ENCODE results near the gene CNOT11. TPM values are rescaled to one million over a fixed set of nuclear protein-coding genes. Genes with fewer than 3 reads are reported as not detected.

The CNOT11 gene
- total RNA-seq, 2 donors from 2014 or later, result 27.8 to 34.2 TPM

DNA sequence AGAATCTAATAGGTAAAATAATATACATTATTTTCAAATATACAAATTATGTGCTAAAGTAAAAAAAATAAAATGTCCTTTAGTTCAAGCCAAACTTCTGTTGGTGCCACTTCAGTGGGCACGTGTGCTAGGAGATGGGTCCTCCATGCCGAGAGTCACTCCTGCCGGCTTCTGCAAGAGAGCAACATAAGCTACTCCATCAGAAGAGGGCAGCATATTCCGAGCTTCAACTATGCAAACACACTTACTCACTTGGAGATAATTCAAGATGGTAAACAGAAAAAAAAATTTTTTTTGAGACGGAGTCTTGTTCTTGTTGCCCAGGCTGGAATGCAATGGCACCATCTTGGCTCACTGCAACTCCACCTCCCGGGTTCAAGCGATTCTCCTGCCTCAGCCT, 24.4 kb downstream of the CNOT11 start:
- Histone ChIP-seq H3K4me3 (no peak overlapping the region), H3K27ac (no peak overlapping the region), H3K9me3 (no peaks in the 10 kb centered on the region), H3K27me3 (replicated peaks; ENCODE audit: insufficient read depth) (no peaks in the 10 kb centered on the region), H3K36me3 (peaks cover 30% of the 10 kb centered on the region), H3K4me1 (ENCODE audit: control insufficient read depth in 1 of 2, low read depth in 2 of 2) (peaks cover 0 to 3% of the 10 kb centered on the region in 2 donors)
- DNase-seq (ENCODE audit: low spot score) (no peak), ATAC-seq (ENCODE audit: insufficient number of reproducible peaks, low FRiP score, low read depth) (no peak)
- TF ChIP-seq CTCF (IDR thresholded peaks at IDR 0.05), result no peak

DNA sequence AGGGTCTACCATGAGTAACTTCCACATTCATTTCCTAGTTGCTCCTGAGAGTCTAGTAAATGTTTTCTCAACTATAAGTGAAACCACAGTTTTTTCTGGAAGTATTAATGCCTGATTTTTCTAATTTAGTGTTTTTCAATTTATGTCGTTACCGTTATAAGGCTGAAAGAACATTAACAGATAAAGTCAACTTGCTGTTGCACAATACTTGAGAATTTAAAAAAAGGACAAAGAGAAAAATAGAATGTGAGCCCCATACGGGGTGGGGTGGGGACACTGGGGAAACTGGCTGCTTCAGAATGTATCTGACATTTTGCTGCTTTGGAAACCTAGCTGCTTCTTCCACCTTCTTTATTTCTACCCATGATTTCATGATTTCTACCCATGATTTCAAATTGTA, 26.2 kb downstream of the CNOT11 start:
- DNase-seq (ENCODE audit: low spot score), result no peak
- no peak overlapping the region for H3K4me3 ChIP-seq
- TF ChIP-seq CTCF (IDR thresholded peaks at IDR 0.05), result no peak
- H3K36me3 ChIP-seq, result peaks cover 35% of the 10 kb centered on the region
- H3K27me3 ChIP-seq (replicated peaks; ENCODE audit: insufficient read depth), result no peaks in the 10 kb centered on the region
- peaks cover 0 to 3% of the 10 kb centered on the region in 2 donors for H3K4me1 ChIP-seq (ENCODE audit: control insufficient read depth in 1 of 2, low read depth in 2 of 2)
- no peak for ATAC-seq (ENCODE audit: insufficient number of reproducible peaks, low FRiP score, low read depth)
- no peak overlapping the region for H3K27ac ChIP-seq
- no peaks in the 10 kb centered on the region for H3K9me3 ChIP-seq

- no peak for TF ChIP-seq CTCF (IDR thresholded peaks at IDR 0.05)
- ATAC-seq (ENCODE audit: insufficient number of reproducible peaks, low FRiP score, low read depth) (no peak), DNase-seq (ENCODE audit: low spot score) (no peak)
- H3K4me3 ChIP-seq, result no peak overlapping the region
- H3K36me3 ChIP-seq, result peaks cover 43% of the 10 kb centered on the region
- no peaks in the 10 kb centered on the region for H3K27me3 ChIP-seq (replicated peaks; ENCODE audit: insufficient read depth)
- H3K9me3 ChIP-seq, result no peaks in the 10 kb centered on the region
- no peak overlapping the region for H3K27ac ChIP-seq
- H3K4me1 ChIP-seq (ENCODE audit: control insufficient read depth in 1 of 2, low read depth in 2 of 2), result peaks cover 0 to 3% of the 10 kb centered on the region in 2 donors
These were observed 28.8 kb downstream of the CNOT11 start for GRCh38 chr2:101281482-101281881.

- Histone ChIP-seq H3K27me3 (replicated peaks; ENCODE audit: insufficient read depth) (no peaks in the 10 kb centered on the region), H3K9me3 (no peaks in the 10 kb centered on the region), H3K27ac (no peak overlapping the region), H3K4me3 (no peak overlapping the region), H3K36me3 (peaks cover 51% of the 10 kb centered on the region), H3K4me1 (ENCODE audit: control insufficient read depth in 1 of 2, low read depth in 2 of 2) (peaks cover 0 to 3% of the 10 kb centered on the region in 2 donors)
- ATAC-seq (ENCODE audit: insufficient number of reproducible peaks, low FRiP score, low read depth) (no peak), DNase-seq (ENCODE audit: low spot score) (no peak)
- no peak for TF ChIP-seq CTCF (IDR thresholded peaks at IDR 0.05)
These were observed 30.3 kb downstream of the CNOT11 start for GRCh38 chr2:101282980-101283379.

GRCh38 chr2:101286684-101287083, 34.0 kb downstream of the CNOT11 start:
- H3K4me3 ChIP-seq, result no peak overlapping the region
- DNase-seq (ENCODE audit: low spot score), result no peak
- H3K27me3 ChIP-seq (replicated peaks; ENCODE audit: insufficient read depth), result no peaks in the 10 kb centered on the region
- H3K4me1 ChIP-seq (ENCODE audit: control insufficient read depth in 1 of 2, low read depth in 2 of 2), result no peaks in the 10 kb centered on the region
- peaks cover 50% of the 10 kb centered on the region for H3K36me3 ChIP-seq
- no peak overlapping the region for H3K27ac ChIP-seq
- no peak for TF ChIP-seq CTCF (IDR thresholded peaks at IDR 0.05)
- no peaks in the 10 kb centered on the region for H3K9me3 ChIP-seq
- no peak for ATAC-seq (ENCODE audit: insufficient number of reproducible peaks, low FRiP score, low read depth)
